GM12874 (cell line): ENCODE data around the gene COBL.

Experiments
- TF ChIP-seq, protein P1 (sequence below): IDR thresholded peaks from 2 replicates; pipeline ENCODE4 v1.5.1; 2011; ENCODE audit warnings: low read depth, mild to moderate bottlenecking, control low read depth, low read length, moderate library complexity; ENCODE audit not compliant: insufficient read depth

Gene COBL

DNA sequence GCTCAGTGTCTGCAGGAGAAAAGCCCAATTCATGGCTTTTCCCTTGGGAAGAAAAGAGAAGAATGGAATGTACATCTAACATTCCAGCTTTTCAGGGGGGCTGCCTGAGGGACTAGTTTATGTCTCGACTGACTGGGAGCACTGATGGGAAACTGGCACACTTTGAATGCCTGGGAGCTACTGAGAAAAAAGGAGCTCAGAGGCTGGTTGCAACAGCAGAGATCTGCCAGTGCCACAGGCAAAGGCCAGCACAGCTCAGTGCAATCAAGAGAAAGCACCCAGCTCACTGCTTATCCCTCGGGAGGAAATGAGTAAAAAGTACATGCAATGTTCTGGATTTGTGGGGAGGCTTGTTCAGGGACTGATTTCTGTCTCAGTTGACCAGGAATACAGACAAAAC lies 226.2 kb downstream of the COBL start:
- TF ChIP-seq, protein P1, sequence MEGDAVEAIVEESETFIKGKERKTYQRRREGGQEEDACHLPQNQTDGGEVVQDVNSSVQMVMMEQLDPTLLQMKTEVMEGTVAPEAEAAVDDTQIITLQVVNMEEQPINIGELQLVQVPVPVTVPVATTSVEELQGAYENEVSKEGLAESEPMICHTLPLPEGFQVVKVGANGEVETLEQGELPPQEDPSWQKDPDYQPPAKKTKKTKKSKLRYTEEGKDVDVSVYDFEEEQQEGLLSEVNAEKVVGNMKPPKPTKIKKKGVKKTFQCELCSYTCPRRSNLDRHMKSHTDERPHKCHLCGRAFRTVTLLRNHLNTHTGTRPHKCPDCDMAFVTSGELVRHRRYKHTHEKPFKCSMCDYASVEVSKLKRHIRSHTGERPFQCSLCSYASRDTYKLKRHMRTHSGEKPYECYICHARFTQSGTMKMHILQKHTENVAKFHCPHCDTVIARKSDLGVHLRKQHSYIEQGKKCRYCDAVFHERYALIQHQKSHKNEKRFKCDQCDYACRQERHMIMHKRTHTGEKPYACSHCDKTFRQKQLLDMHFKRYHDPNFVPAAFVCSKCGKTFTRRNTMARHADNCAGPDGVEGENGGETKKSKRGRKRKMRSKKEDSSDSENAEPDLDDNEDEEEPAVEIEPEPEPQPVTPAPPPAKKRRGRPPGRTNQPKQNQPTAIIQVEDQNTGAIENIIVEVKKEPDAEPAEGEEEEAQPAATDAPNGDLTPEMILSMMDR, result no peak

DNA sequence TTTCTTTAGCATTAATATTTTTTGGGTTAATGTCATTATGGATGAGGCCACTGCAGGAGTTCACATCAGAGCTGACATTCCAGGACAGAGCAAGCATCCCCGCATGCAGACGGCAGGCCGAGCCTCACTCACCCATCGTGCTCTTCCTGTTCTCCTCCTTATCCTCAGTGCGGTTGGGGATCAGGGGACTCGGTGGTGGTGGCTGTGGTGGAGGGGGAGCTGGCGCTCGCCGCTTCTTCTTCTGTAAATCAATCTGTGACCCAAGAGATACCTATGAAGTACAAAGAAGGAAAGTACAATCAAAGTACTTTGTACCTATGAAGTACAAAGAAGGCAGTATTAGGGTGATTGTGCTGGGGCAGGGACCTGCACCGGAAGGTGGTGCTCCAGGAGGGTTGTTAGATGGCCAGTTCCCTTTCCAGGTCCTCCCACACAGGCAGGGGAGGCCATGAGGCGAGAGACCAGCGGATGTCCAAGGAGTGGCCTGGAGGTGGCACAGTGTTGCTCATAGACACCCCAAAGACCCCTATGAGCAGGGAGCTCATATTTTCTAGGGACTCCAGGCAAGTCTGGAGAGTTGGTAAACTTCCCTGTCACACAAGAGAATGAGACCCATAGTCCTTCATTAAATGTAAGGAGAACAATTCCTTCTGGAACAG lies 231.4 kb downstream of the COBL start:
- TF ChIP-seq, protein P1, result no peak

DNA sequence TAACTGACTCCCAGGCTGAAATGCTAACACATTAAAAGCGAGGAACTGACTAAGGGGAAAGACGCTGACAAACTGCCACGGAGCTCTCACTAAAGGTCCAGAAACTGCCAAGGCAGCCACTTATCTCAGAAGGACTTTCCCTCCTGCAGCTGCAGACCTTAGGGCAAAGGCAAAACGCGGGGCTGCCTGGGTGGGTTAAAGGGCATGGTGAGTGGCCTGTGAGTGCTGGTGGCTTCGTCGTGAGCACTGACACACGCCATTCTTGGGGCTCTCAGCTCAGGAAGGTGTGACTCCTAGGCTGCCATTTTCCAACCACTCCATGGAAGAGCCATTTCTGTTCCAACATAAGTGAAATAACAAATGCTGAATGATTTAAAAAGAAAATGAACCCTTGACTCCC lies 232.5 kb downstream of the COBL start:
- TF ChIP-seq, protein P1, result no peak

DNA sequence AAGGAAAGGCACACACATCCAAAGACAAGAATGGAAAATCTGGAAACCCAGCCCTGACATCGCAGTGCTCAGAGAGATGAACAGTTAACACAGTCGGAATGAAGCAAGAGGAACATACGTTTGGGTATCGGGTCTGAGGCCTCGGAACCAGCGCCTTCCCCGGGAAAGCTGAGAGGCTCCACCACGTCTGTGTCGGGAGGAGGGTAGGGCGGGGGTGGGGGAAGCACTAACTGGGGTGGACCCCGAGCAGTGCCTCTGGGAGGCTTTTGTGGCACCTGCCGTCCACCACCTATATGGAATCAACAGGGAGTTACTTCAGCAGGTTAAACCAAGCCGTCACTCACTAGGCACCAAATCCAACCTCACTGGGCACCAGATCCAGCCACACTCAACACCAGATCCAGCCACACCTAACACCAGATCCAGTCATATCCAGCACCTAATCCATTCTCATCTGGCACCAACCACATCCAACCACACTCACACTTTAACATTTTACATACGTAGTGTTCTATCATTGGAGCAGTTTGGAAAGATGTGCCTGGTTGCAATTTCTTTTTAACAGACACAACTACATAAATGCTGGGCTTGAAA lies 233.6 kb downstream of the COBL start:
- TF ChIP-seq, protein P1, result no peak

DNA sequence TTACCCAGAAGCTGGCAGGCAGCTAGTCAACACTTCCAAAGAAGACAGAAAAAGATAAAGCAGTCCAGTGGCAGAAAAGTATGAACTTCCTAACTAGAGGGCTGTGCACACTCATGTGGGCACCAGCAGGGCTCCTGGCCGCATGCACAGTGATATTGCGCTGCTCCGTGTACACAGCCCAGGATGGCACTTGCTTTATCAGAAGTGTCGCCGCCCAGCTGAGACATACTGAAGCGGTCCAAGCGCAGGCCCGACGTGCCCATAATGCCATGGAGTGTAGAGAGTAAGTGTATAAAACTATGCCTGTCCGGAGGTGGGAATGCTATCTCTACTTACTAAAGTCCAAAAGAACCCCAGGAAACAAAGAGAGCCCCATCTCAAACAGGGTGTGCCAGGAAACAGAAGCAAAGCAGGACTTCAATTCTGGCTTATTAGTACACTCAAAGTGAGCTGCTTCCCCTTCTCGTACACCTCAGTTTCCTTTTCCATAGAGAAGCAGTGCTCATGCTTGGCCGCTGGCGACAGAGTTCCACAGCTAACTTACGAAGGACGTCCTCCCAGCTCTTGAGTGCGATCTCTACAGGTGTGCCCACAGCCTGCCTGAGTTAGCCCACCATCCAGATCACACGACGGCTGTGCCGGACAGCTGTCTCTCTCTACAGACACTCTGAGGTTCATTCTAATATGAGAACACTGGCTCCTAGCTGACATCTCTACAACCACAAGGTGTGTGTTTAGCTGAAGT lies 234.3 kb downstream of the COBL start:
- TF ChIP-seq, protein P1, result no peak

DNA sequence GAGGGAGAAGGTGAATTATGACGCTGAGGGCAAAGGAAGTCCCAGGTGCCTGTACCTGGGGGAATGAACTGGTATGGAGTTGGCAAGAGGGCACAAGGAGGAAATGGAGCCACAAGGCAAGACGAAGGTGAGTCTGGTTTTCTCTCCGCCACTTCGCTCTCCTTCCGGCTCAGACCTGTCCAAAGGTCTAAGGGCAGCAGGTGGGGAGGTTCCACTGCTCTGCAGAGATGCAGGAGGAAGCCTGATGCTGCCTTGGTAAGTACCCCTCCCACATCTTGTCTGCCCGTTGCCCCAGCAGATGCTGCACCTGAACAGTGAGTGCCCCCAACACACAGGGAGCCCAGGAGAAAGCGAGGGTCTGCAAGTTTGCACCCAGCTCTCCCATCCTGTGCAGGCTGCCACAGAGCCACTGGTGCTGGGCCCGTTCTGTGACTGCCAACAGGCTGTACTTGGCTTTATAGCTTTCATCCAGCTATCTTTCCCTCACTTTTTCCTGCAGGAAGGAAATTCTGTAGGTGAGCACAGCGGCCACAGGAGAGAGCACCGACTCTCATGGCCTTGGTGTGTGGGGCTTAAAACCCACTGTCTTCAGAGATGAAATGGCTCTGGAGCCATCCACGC lies 235.2 kb downstream of the COBL start:
- TF ChIP-seq, protein P1, result no peak

DNA sequence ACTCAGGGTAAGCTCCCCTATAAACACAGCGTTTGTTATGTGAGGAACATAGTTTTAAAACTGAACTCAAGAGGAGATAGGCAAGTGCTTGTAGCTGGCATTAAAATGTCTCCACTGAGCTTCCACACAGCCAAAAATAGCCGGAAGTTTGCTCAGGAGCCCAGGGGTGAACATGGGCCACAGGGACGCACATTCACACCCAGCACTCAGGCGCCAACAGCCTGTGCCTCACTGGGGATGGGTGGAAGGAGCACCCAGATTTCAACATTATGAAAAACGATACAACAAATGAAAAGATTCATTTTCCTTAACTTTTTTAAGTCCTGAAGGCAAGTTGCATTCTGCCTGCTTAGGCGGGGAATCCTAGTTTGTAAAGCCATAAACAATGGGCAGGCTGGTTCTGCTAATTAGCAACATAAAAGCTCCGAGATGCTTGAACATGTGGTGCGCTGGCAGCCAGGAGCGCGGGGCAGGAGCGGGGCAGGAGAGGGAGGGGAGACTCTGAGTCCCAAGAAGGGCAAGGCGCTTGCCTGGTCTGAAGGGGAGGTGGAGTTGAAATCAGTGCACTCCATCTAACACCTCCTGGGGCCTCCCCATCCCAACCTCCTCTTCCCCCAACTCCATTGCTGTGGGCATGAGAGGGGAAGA lies 235.9 kb downstream of the COBL start:
- TF ChIP-seq, protein P1, result no peak
